Vagina (tissue), 2 donors: ENCODE results near the gene CDH13.

ENCODE experiments used
- CTCF ChIP-seq, 3 experiments: fragments of 450-650 bp in 2 of 3; fragments of 200-600 bp in 1 of 3; sonication (generic) in 1 of 3; IDR thresholded peaks; one replicate each; pipeline ENCODE4 v1.5.1; 2017 to 2019; ENCODE audit warnings: antibody characterized with exemption in 3 of 3, mild to moderate bottlenecking in 2 of 3, moderate library complexity in 2 of 3
- POLR2A ChIP-seq, 2 donors: fragments of 450-650 bp; IDR thresholded peaks; one replicate each; pipeline ENCODE4 v1.6.1; 2017; ENCODE audit warnings: antibody characterized with exemption in 2 of 2, mild to moderate bottlenecking in 2 of 2, moderate library complexity in 2 of 2
- POLR2AphosphoS5 ChIP-seq, 2 donors: sonication (generic); formaldehyde crosslinking; IDR thresholded peaks; one replicate each; pipeline ENCODE4 v1.9.0; 2017; ENCODE audit warnings: antibody characterized with exemption in 2 of 2, mild to moderate bottlenecking in 2 of 2, low read depth in 1 of 2; ENCODE audit not compliant: insufficient read depth in 1 of 2

DNA sequence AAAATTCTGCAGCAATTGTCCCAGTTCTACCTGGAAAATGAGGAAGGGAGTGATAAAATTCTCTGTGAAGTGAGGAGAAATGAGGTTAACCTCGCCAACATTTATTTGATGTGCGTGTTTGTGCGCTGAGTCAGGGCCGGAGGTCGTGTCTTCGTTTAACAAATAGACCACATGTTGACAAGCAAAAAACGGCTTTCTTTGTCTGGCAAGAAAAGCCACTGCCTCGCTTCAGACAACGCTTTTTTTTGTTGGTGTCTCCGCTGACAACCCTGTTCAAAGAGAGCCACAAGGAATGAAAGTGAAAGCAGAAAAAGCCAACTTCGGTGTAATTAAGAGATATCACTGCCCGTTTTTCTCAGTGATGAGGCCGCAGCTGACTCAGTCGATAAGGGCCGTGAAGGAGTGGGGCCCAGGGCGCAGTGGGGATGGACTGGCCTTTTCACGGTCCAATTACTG, 510.6 kb downstream of the CDH13 start:
- TF ChIP-seq CTCF (IDR thresholded peaks at IDR 0.05) (no peak), POLR2A (IDR thresholded peaks at IDR 0.05) (no peak), POLR2AphosphoS5 (IDR thresholded peaks at IDR 0.05; ENCODE audit: insufficient read depth in 1 of 2, low read depth in 1 of 2) (no peak)
